CD4-positive, alpha-beta T cell (primary cell): ENCODE measurements around the gene LAPTM5. TPM values are rescaled to one million over a fixed set of nuclear protein-coding genes. Genes with fewer than 3 reads are reported as not detected.

Experiments
- ATAC-seq: fragments of 200-7000 bp; cut with Tn5 transposase; one replicate; pipeline ENCODE4 v1.10.0; 2022; ENCODE audit warnings: mild to moderate bottlenecking; ENCODE audit not compliant: poor library complexity
- CTCF ChIA-PET: fragments of 350-600 bp; sonication (Branson Sonifier 250); formaldehyde crosslinking; loops from one replicate; lab custom pipeline; 2021; ENCODE audit warnings: antibody characterized with exemption, inconsistent platforms; lab: Charles Lee
- POLR2A ChIA-PET: fragments of 350-600 bp; sonication (Branson Sonifier 250); formaldehyde crosslinking; loops from one replicate; lab custom pipeline; 2021; ENCODE audit warnings: antibody characterized with exemption, inconsistent platforms; lab: Charles Lee
- DNase-seq, 14 experiments: peaks; one replicate each; pipeline ENCODE4 v3.0.0-alpha.2; 2013 to 2020; ENCODE audit warnings: mixed read lengths in 2 of 14
- H3K27ac ChIP-seq, 2 donors: one replicate each; pipeline versions ENCODE4 v1.5.1 to v1.7.0; 2013; ENCODE audit warnings: low read length in 2 of 2, low read depth in 1 of 2, mild to moderate bottlenecking in 1 of 2
- H3K27me3 ChIP-seq, 2 experiments: 1 replicate in 1 of 2; 2 replicates in 1 of 2; pipeline versions ENCODE4 v1.6.1 to v1.7.0; 2013; ENCODE audit warnings: low read length in 2 of 2, control low read depth in 1 of 2, mild to moderate bottlenecking in 1 of 2, moderate library complexity in 1 of 2; ENCODE audit not compliant: insufficient read depth in 2 of 2, control insufficient read depth in 1 of 2
- H3K36me3 ChIP-seq: one replicate; pipeline ENCODE4 v1.6.1; 2013; ENCODE audit warnings: low read length, control low read depth; ENCODE audit not compliant: insufficient read depth
- H3K4me1 ChIP-seq: one replicate; pipeline ENCODE4 v1.6.1; 2013; ENCODE audit warnings: low read length, control low read depth; ENCODE audit not compliant: insufficient read depth
- H3K4me3 ChIP-seq: one replicate; pipeline ENCODE4 v1.5.1; 2013; ENCODE audit warnings: mild to moderate bottlenecking, low read length, moderate library complexity
- H3K9me3 ChIP-seq, 2 experiments: 1 replicate in 1 of 2; 2 replicates in 1 of 2; pipeline versions ENCODE4 v1.6.1 to v1.7.0; 2013; ENCODE audit warnings: low read length in 2 of 2, mild to moderate bottlenecking in 2 of 2, control low read depth in 1 of 2, moderate library complexity in 1 of 2; ENCODE audit not compliant: control insufficient read depth in 1 of 2, insufficient read depth in 1 of 2
- H3K27ac Mint-ChIP-seq: one replicate; pipeline ENCODE4 v1.8.0; 2020; ENCODE audit warnings: mixed read lengths
- H3K27me3 Mint-ChIP-seq: one replicate; pipeline ENCODE4 v1.8.0; 2021; ENCODE audit warnings: mixed read lengths
- H3K36me3 Mint-ChIP-seq: one replicate; pipeline ENCODE4 v1.8.0; 2021; ENCODE audit warnings: low read depth, mixed read lengths
- H3K4me1 Mint-ChIP-seq: one replicate; pipeline ENCODE4 v1.8.0; 2021; ENCODE audit warnings: low read depth, mixed read lengths
- H3K4me3 Mint-ChIP-seq: one replicate; pipeline ENCODE4 v1.8.0; 2020; ENCODE audit warnings: mild to moderate bottlenecking, mixed read lengths
- H3K9me3 Mint-ChIP-seq: one replicate; pipeline ENCODE4 v1.8.0; 2020; ENCODE audit warnings: mixed read lengths
- intact Hi-C, 2 experiments: fragments of 100-400 bp; cut with DNase I in 1 of 2; cut with micrococcal nuclease in 1 of 2; formaldehyde crosslinking; loops; one replicate each; pipeline versions ENCODE4 v1.15.1 to v1.9.0; 2023 to 2025; cut with DNase I, micrococcal nuclease
- total RNA-seq, 174 experiments: library from RNA in 2 of 174; stranded (reverse) in 2 of 174; gene quantifications; one replicate each; pipeline ENCODE4 v1.2.3 and lab custom pipeline; 2021 to 2026
- TF ChIP-seq, protein P1 (sequence below): fragments of 200-600 bp; IDR thresholded peaks from one replicate; pipeline ENCODE4 v1.8.0; 2022; ENCODE audit warnings: antibody characterized with exemption, mild to moderate bottlenecking

LAPTM5 gene
- total RNA-seq, 2 experiments from 2014 or later: 625 to 642 TPM

GRCh38 chr1:30731109-30731805 is 26.3 kb downstream of the LAPTM5 start:
- peaks cover 26% of the 10 kb centered on the region for H3K4me1 ChIP-seq
- CTCF ChIA-PET: interaction anchor here (2.0 kb wide), 1 partner anchor 12 kb away, joined by 7 read pairs; no protein-coding TSS in a partner anchor
- H3K27me3 ChIP-seq: no peaks in the 10 kb centered on the region
- Mint-ChIP-seq H3K4me3 (peak overlapping the region; percentile 6), H3K4me1 (peaks cover 19% of the 10 kb centered on the region), H3K27ac (peak overlapping the region; percentile 96), H3K9me3 (no peaks in the 10 kb centered on the region), H3K27me3 (no peaks in the 10 kb centered on the region), H3K36me3 (peaks cover 66% of the 10 kb centered on the region)
- POLR2A ChIA-PET: interaction anchor here (1.1 to 7.1 kb wide), 6 partner anchors 12 to 52 kb away, joined by 3 to 74 read pairs (median 9); partner anchors contain the start of gene LAPTM5
- no peak overlapping the region for H3K27ac ChIP-seq
- DNase-seq (no peak), ATAC-seq (no peak)
- H3K36me3 ChIP-seq: peaks cover 41% of the 10 kb centered on the region
- TF ChIP-seq, protein P1, sequence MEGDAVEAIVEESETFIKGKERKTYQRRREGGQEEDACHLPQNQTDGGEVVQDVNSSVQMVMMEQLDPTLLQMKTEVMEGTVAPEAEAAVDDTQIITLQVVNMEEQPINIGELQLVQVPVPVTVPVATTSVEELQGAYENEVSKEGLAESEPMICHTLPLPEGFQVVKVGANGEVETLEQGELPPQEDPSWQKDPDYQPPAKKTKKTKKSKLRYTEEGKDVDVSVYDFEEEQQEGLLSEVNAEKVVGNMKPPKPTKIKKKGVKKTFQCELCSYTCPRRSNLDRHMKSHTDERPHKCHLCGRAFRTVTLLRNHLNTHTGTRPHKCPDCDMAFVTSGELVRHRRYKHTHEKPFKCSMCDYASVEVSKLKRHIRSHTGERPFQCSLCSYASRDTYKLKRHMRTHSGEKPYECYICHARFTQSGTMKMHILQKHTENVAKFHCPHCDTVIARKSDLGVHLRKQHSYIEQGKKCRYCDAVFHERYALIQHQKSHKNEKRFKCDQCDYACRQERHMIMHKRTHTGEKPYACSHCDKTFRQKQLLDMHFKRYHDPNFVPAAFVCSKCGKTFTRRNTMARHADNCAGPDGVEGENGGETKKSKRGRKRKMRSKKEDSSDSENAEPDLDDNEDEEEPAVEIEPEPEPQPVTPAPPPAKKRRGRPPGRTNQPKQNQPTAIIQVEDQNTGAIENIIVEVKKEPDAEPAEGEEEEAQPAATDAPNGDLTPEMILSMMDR: no peak
- H3K9me3 ChIP-seq: no peaks in the 10 kb centered on the region
- intact Hi-C loops: no loop called here
- H3K4me3 ChIP-seq: no peak overlapping the region

DNA sequence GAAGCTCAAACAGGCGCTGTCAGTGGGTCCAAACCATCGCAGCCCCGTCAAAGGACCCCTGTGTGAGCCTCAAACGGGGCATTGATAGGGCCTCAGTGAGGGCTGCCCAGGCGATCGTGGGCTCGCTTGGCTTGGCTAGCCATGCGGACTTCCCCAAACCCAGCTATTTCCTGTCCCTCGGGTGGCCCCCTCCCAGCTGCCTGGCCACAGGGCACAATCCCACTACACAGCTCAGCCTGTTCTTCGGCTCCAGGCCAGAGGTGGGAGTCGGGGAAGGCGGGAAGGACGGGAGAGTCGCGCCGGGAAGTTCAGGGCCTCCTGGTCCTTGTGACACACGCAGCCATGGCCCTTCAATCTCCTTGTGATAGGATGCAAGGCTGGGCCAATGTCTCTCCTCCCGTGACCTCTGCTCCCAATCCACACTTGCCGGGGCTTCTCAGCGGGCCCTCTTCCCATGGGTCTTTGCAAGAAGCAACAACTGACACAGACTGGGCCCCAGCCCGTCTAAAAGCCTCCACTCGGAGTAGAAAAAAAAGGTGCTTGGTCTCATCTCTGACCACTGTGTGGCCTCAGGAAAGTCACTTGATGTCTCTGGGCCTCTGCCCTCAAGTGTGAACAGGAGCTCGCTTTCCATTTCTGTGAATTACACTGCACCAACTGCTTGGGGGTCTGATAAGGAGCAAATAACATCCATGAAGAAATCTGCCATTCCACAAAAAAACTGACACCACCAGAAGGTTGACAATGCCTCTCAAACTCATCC is 27.0 kb downstream of the LAPTM5 start:
- intact Hi-C loops: no loop called here
- ATAC-seq (no peak), DNase-seq (peak in 1 of 14 experiments; percentile 2)
- H3K27ac ChIP-seq: no peak overlapping the region
- no peak overlapping the region for H3K4me3 ChIP-seq
- peaks cover 37% of the 10 kb centered on the region for H3K36me3 ChIP-seq
- Mint-ChIP-seq H3K9me3 (no peaks in the 10 kb centered on the region), H3K4me3 (no peak overlapping the region), H3K4me1 (peaks cover 19% of the 10 kb centered on the region), H3K27me3 (no peaks in the 10 kb centered on the region), H3K36me3 (peaks cover 66% of the 10 kb centered on the region), H3K27ac (peak overlapping the region; percentile 96)
- H3K27me3 ChIP-seq: no peaks in the 10 kb centered on the region
- POLR2A ChIA-PET: interaction anchor here (1.0 to 7.1 kb wide), 8 partner anchors 8 to 53 kb away, joined by 3 to 74 read pairs (median 6); partner anchors contain the start of gene LAPTM5
- H3K4me1 ChIP-seq: peaks cover 26% of the 10 kb centered on the region
- H3K9me3 ChIP-seq: no peaks in the 10 kb centered on the region
- CTCF ChIA-PET: interaction anchor here (2.0 to 2.9 kb wide), 2 partner anchors 11 to 49 kb away, joined by 7 to 11 read pairs; no protein-coding TSS in a partner anchor
- TF ChIP-seq, protein P1: no peak

- TF ChIP-seq, protein P1: no peak
- Histone ChIP-seq H3K9me3 (no peaks in the 10 kb centered on the region), H3K36me3 (peaks cover 34% of the 10 kb centered on the region), H3K27me3 (no peaks in the 10 kb centered on the region), H3K4me1 (peaks cover 26% of the 10 kb centered on the region), H3K27ac (no peak overlapping the region), H3K4me3 (no peak overlapping the region)
- intact Hi-C loops: no loop called here
- no peak overlapping the region for H3K4me3 Mint-ChIP-seq
- no peak for ATAC-seq
- CTCF ChIA-PET: interaction anchor here (2.0 to 2.9 kb wide), 2 partner anchors 11 to 50 kb away, joined by 7 to 11 read pairs; no protein-coding TSS in a partner anchor
- H3K36me3 Mint-ChIP-seq: peaks cover 66% of the 10 kb centered on the region
- H3K27ac Mint-ChIP-seq: no peak overlapping the region
- peaks cover 23% of the 10 kb centered on the region for H3K4me1 Mint-ChIP-seq
- H3K27me3 Mint-ChIP-seq: no peaks in the 10 kb centered on the region
- no peaks in the 10 kb centered on the region for H3K9me3 Mint-ChIP-seq
- no peak for DNase-seq
- POLR2A ChIA-PET: interaction anchor here (1.0 to 7.1 kb wide), 7 partner anchors 8 to 53 kb away, joined by 3 to 74 read pairs (median 8); partner anchors contain the start of gene LAPTM5
Measured at GRCh38 chr1:30729901-30730300, 27.7 kb downstream of the LAPTM5 start.
